IPS-15b (cell line): ENCODE measurements around the gene SPINT3.

ENCODE experiments used
- H3K27me3 ChIP-seq: one replicate; pipeline ENCODE4 v1.6.1; 2013; ENCODE audit warnings: low read length; ENCODE audit not compliant: control insufficient read depth, insufficient read depth
- H3K36me3 ChIP-seq: one replicate; pipeline ENCODE4 v1.6.1; 2013; ENCODE audit warnings: low read length; ENCODE audit not compliant: control insufficient read depth, insufficient read depth
- H3K4me1 ChIP-seq: one replicate; pipeline ENCODE4 v1.6.1; 2013; ENCODE audit warnings: mild to moderate bottlenecking, low read length; ENCODE audit not compliant: control insufficient read depth, insufficient read depth
- H3K4me3 ChIP-seq: one replicate; pipeline ENCODE4 v1.5.1; 2013; ENCODE audit warnings: low read depth, low read length
- H3K9ac ChIP-seq: one replicate; pipeline ENCODE4 v1.6.1; 2013; ENCODE audit warnings: low read depth, mild to moderate bottlenecking, low read length
- H3K9me3 ChIP-seq: one replicate; pipeline ENCODE4 v1.6.1; 2013; ENCODE audit warnings: mild to moderate bottlenecking, low read length; ENCODE audit not compliant: control insufficient read depth, insufficient read depth

The SPINT3 gene

GRCh38 chr20:45527294-45527693 lies 11.9 kb upstream of the SPINT3 start:
- Histone ChIP-seq H3K9me3 (no peaks in the 10 kb centered on the region), H3K27me3 (no peaks in the 10 kb centered on the region), H3K4me1 (no peaks in the 10 kb centered on the region), H3K36me3 (no peaks in the 10 kb centered on the region), H3K4me3 (no peak overlapping the region), H3K9ac (no peak overlapping the region)

DNA sequence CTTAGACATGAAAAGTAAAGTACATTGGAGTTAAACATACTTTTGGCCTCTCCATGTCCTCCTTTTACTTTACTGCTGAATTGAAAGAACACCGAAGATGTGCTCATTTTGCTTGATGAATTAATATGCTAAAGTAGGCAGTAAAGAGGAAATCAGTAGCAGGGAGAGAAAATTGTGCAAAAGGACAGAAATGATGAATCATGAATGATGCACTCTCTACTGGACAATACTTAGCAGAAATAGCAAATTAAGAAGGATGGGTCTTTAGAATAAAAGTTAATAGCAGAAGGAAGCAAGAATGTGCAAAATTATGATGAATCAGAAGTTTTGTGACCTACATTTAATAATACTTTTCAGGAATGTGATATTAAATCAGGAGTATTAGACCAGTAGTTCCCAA lies 8.4 kb upstream of the SPINT3 start:
- H3K9ac ChIP-seq = no peak overlapping the region

GRCh38 chr20:45518282-45518681 lies 2.9 kb upstream of the SPINT3 start:
- Histone ChIP-seq H3K9ac (no peak overlapping the region), H3K9me3 (no peaks in the 10 kb centered on the region), H3K4me1 (peaks cover 2% of the 10 kb centered on the region), H3K36me3 (no peaks in the 10 kb centered on the region), H3K27me3 (no peaks in the 10 kb centered on the region), H3K4me3 (no peak overlapping the region)

More for the DNA sequence above, 8.4 kb upstream of the SPINT3 start:
- Histone ChIP-seq H3K36me3 (no peaks in the 10 kb centered on the region), H3K27me3 (no peaks in the 10 kb centered on the region), H3K4me3 (no peak overlapping the region), H3K4me1 (no peaks in the 10 kb centered on the region), H3K9me3 (no peaks in the 10 kb centered on the region)

- H3K9ac ChIP-seq = no peak overlapping the region
- H3K4me1 ChIP-seq = no peaks in the 10 kb centered on the region
- no peak overlapping the region for H3K4me3 ChIP-seq
- no peaks in the 10 kb centered on the region for H3K36me3 ChIP-seq
- H3K9me3 ChIP-seq = no peaks in the 10 kb centered on the region
- no peaks in the 10 kb centered on the region for H3K27me3 ChIP-seq
These were observed 5.1 kb downstream of the SPINT3 start for GRCh38 chr20:45510242-45510862.

- Histone ChIP-seq H3K4me3 (no peak overlapping the region), H3K9me3 (no peaks in the 10 kb centered on the region), H3K27me3 (no peaks in the 10 kb centered on the region), H3K4me1 (no peaks in the 10 kb centered on the region), H3K9ac (no peak overlapping the region), H3K36me3 (no peaks in the 10 kb centered on the region)
These were observed 6.3 kb downstream of the SPINT3 start for GRCh38 chr20:45509091-45509490.

- Histone ChIP-seq H3K4me3 (no peak overlapping the region), H3K36me3 (no peaks in the 10 kb centered on the region), H3K4me1 (no peaks in the 10 kb centered on the region), H3K9ac (no peak overlapping the region), H3K27me3 (no peaks in the 10 kb centered on the region), H3K9me3 (no peaks in the 10 kb centered on the region)
These were observed 7.1 kb downstream of the SPINT3 start for GRCh38 chr20:45508068-45508886.

DNA sequence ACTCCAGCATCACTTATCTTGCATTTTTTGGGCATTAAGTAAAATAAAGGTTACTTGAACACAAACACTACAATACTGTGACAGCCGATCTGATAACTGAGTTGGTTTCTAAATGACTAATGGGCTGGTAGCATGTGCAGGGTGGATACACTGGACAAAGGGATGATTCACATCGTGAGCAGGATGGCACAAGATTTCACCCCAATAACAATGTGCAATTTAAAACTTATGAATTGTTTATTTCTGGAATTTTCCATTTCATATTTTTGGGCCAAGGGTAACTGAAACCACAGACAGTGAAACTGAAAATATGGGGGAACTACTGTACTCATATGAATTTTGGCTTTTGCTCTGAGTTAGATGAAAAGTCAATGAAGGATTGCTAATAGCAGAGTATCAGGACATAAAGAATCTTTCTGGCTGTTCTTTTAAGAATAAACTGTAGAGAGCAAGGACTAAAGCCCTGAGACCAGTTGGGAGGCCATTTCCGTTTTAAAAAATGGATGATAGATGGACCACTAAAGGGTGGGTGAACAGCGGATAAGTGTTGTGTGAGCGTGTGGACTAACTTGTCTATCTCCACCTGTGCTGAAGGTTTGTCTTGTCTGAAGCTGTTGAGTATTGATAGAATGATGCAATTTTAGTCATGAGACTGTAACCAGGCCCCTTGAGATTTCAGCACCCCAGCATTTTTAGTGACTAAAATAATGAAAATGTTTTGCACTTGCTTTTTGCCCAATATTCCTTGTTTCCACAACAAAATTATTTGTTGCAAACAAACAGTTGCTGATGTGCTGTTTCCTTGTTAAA lies 8.2 kb downstream of the SPINT3 start:
- Histone ChIP-seq H3K27me3 (no peaks in the 10 kb centered on the region), H3K36me3 (no peaks in the 10 kb centered on the region), H3K9me3 (no peaks in the 10 kb centered on the region), H3K4me3 (no peak overlapping the region), H3K4me1 (no peaks in the 10 kb centered on the region), H3K9ac (no peak overlapping the region)

- H3K4me1 ChIP-seq = no peaks in the 10 kb centered on the region
- no peaks in the 10 kb centered on the region for H3K27me3 ChIP-seq
- H3K4me3 ChIP-seq = no peak overlapping the region
- no peaks in the 10 kb centered on the region for H3K9me3 ChIP-seq
- no peaks in the 10 kb centered on the region for H3K36me3 ChIP-seq
- no peak overlapping the region for H3K9ac ChIP-seq
These were observed 9.0 kb downstream of the SPINT3 start for GRCh38 chr20:45506398-45506797.

- no peak overlapping the region for H3K4me3 ChIP-seq
- no peaks in the 10 kb centered on the region for H3K4me1 ChIP-seq
- H3K27me3 ChIP-seq = no peaks in the 10 kb centered on the region
- no peak overlapping the region for H3K9ac ChIP-seq
- no peaks in the 10 kb centered on the region for H3K36me3 ChIP-seq
- no peaks in the 10 kb centered on the region for H3K9me3 ChIP-seq
These were observed 12.0 kb downstream of the SPINT3 start for GRCh38 chr20:45503403-45503802.

- Histone ChIP-seq H3K27me3 (no peaks in the 10 kb centered on the region), H3K36me3 (no peaks in the 10 kb centered on the region), H3K4me3 (no peak overlapping the region), H3K9me3 (no peaks in the 10 kb centered on the region), H3K9ac (no peak overlapping the region), H3K4me1 (no peaks in the 10 kb centered on the region)
These were observed 12.9 kb downstream of the SPINT3 start for GRCh38 chr20:45502561-45502960.

DNA sequence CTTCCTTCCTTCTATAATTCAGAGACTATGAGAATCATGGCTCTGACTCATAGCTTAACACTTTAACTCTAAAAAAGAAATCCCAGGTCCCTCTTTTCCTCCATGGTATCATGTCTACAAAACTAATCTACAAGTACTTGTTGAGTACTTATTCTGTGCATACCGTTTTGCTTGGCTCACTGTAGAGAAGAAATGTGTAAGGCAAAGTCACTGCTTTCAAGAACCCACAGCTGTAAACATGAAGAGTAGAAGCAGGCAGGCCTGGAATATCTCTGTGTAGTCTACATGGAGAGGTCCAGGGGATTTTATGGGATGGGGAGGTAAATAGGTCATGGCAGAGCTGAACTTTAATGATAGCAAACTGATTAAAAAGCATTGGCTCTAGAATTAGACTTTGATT lies 13.8 kb downstream of the SPINT3 start:
- Histone ChIP-seq H3K36me3 (no peaks in the 10 kb centered on the region), H3K9ac (no peak overlapping the region), H3K4me3 (no peak overlapping the region), H3K27me3 (no peaks in the 10 kb centered on the region), H3K4me1 (no peaks in the 10 kb centered on the region), H3K9me3 (no peaks in the 10 kb centered on the region)
